OCI-LY1 (cell line): ENCODE results near the gene KLK14.

Experiments used
- EZH2 ChIP-seq: fragments of 200-600 bp; sonication (generic), shearing (Covaris generic); IDR thresholded peaks from 2 replicates; pipeline ENCODE4 v1.8.0; 2017; ENCODE audit warnings: borderline replicate concordance, mixed run types, mild to moderate bottlenecking, antibody characterized with exemption, low read length, moderate library complexity, mixed read lengths
- TF ChIP-seq, protein P1 (sequence below): fragments of 200-600 bp; sonication (generic), shearing (Covaris generic); IDR thresholded peaks from 2 replicates; pipeline ENCODE4 v1.5.1; 2017; ENCODE audit warnings: mild to moderate bottlenecking, antibody characterized with exemption, low read length, moderate library complexity, mixed read lengths

DNA sequence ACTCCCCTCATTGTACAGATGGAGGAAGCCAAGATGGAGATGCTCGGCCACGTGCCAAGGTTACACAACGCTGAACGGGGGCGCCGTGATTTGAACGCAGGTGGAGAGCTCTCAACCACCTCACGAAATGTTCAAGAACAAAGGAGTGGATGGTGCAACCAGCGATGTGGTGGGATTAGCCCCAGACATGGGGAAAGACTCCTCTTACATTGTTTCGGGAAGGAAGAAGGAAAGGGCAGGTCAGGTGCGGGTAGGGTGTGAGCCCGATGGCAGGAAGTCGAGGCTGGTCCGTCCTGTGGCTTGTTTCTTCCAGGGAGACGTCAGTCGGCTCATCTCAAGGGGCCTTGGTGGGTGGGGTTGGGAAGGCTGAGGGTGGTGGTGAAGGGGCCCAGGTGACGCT is 7.1 kb upstream of the KLK14 start:
- TF ChIP-seq, protein P1, sequence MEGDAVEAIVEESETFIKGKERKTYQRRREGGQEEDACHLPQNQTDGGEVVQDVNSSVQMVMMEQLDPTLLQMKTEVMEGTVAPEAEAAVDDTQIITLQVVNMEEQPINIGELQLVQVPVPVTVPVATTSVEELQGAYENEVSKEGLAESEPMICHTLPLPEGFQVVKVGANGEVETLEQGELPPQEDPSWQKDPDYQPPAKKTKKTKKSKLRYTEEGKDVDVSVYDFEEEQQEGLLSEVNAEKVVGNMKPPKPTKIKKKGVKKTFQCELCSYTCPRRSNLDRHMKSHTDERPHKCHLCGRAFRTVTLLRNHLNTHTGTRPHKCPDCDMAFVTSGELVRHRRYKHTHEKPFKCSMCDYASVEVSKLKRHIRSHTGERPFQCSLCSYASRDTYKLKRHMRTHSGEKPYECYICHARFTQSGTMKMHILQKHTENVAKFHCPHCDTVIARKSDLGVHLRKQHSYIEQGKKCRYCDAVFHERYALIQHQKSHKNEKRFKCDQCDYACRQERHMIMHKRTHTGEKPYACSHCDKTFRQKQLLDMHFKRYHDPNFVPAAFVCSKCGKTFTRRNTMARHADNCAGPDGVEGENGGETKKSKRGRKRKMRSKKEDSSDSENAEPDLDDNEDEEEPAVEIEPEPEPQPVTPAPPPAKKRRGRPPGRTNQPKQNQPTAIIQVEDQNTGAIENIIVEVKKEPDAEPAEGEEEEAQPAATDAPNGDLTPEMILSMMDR: no peak
- TF ChIP-seq EZH2: no peak
